NAMALWA (cell line): Measurements from ENCODE around the gene LCE1D.

Experiments used
- DNase-seq: peaks from one replicate; pipeline ENCODE4 v3.0.0-alpha.2; 2015; ENCODE audit warnings: low spot score

LCE1D gene

GRCh38 chr1:152817309-152817708 lies 20.8 kb downstream of the LCE1D start:
- DNase-seq = no peak

GRCh38 chr1:152823294-152823693 lies 26.8 kb downstream of the LCE1D start:
- DNase-seq = peak; percentile 70

- DNase-seq = no peak
Observed at GRCh38 chr1:152824964-152825363, 28.4 kb downstream of the LCE1D start.

GRCh38 chr1:152827173-152827572 lies 30.7 kb downstream of the LCE1D start, which contains the start of gene LCE1A:
Gene LCE1A (plus strand): TSS chr1:152827473. CDS start chr1:152827473, 0 bp downstream.
- no peak for DNase-seq

- DNase-seq = no peak
Observed at GRCh38 chr1:152836870-152837269, 40.3 kb downstream of the LCE1D start.

- DNase-seq = no peak
Observed at GRCh38 chr1:152842556-152842955, 46.0 kb downstream of the LCE1D start, which contains the start of gene LCE6A. Gene LCE6A (plus strand): TSS chr1:152842856. CDS start chr1:152843521, 665 bp downstream.
